ENCODE results near the gene HIBADH.

The HIBADH gene

DNA sequence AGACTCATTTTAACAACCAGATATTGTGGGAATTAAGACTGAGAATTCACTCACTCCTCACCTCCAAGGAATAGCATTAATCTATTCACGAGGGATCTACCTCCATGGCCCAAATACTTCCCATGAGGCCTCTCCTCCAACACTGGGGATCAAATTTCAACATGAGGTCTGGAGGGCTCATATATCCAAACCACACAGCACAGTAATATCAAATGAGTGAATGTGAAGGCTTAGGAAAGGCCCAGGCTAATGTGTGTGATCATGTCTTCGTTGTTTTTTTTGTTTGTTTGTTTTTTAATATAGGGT lies 46.5 kb downstream of the HIBADH start:
- H3K9me3 ChIP-seq (ENCODE audit: insufficient read depth, low read depth, low read length): peaks cover 30% of the 10 kb centered on the region; the same call in 1 of the 2 replicates
- no peaks in the 10 kb centered on the region for H4K20me1 ChIP-seq (ENCODE audit: insufficient read depth, low read length, poor library complexity, severe bottlenecking)
- TF ChIP-seq, protein P1, sequence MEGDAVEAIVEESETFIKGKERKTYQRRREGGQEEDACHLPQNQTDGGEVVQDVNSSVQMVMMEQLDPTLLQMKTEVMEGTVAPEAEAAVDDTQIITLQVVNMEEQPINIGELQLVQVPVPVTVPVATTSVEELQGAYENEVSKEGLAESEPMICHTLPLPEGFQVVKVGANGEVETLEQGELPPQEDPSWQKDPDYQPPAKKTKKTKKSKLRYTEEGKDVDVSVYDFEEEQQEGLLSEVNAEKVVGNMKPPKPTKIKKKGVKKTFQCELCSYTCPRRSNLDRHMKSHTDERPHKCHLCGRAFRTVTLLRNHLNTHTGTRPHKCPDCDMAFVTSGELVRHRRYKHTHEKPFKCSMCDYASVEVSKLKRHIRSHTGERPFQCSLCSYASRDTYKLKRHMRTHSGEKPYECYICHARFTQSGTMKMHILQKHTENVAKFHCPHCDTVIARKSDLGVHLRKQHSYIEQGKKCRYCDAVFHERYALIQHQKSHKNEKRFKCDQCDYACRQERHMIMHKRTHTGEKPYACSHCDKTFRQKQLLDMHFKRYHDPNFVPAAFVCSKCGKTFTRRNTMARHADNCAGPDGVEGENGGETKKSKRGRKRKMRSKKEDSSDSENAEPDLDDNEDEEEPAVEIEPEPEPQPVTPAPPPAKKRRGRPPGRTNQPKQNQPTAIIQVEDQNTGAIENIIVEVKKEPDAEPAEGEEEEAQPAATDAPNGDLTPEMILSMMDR (conservative IDR thresholded peaks at IDR 0.05; ENCODE audit: low read length): no peak
- TF ChIP-seq EZH2phosphoT487 (IDR thresholded peaks at IDR 0.05; ENCODE audit: borderline replicate concordance): no peak
- no peak overlapping the region for H2AFZ ChIP-seq (ENCODE audit: low read length)
- H3K79me2 ChIP-seq (ENCODE audit: insufficient read depth, low read length): no peaks in the 10 kb centered on the region
- H3F3A ChIP-seq (ENCODE audit: low read depth): peaks cover 13% of the 10 kb centered on the region; the same call in 1 of the 2 replicates
- H3K27me3 ChIP-seq (ENCODE audit: insufficient read depth, low read length, poor library complexity, severe bottlenecking): no peaks in the 10 kb centered on the region
- H3K9ac ChIP-seq (ENCODE audit: low read depth, low read length, poor library complexity, severe bottlenecking): no peak overlapping the region
- peaks cover 21% of the 10 kb centered on the region for H3K36me3 ChIP-seq (ENCODE audit: insufficient read depth, low read length)
- H3K4me3 ChIP-seq (ENCODE audit: low read length, poor library complexity, severe bottlenecking): no peak overlapping the region
- no peaks in the 10 kb centered on the region for H3K9me2 ChIP-seq (replicated peaks; ENCODE audit: low read depth, low read length)
- H3K4me1 ChIP-seq (ENCODE audit: insufficient read depth, low read length, poor library complexity, severe bottlenecking): peaks cover 43% of the 10 kb centered on the region
- H3K4me2 ChIP-seq (ENCODE audit: low read depth, low read length, poor library complexity, severe bottlenecking): peak overlapping the region; percentile 11

DNA sequence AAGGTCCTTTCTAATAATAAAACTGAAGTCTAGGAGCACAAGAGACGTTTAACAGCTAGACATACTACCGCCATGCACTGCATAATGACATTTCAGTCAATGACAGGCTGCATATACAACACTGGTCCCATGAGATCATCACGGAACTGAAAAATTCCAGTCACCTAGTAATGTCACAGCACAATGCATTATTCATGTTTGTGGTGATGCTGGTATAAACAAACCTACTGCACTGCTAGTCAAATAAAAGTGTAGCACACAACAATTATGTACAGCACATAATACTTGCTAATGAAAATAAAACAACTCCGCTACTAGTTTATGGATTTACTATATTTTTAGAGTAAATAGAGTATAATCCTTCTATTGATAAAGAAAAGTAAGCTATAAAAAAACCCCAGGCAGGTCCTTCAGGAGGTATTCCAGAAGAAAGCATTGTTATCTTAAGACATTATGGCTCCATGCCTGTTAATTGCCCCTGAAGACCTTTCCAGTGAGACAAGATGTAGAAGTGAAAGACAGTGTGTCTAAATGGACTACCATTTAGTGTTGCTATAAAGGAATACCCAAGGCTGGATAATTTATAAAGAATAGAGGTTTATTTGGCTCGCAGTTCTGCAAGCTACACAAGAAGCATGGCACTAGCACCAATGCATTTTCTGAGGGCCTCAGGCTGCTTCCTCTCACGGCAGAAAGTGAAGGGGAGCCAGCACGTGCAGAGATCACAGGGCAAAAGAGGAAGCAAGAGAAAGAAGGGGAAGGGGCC lies 47.1 kb downstream of the HIBADH start:
- peaks cover 44% of the 10 kb centered on the region for H3K4me1 ChIP-seq (ENCODE audit: insufficient read depth, low read length, poor library complexity, severe bottlenecking)

DNA sequence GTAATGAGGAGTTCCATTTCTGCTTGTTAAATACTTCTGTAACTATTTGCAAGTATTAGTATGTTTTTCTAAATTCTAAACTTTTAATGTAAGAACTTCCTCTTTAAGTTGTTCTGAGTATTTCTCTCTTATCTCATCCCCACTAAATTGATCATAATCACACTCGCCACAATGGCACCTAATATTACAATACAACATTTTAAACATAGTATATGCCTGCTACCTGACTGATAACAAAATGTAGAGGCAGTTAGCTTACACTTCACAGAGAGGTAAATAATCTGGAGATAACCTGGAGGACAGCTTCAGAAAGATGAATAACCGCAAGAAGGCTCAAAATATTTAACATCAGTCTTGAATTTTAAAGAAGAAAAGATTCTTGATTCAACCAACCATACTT lies 48.6 kb downstream of the HIBADH start:
- no peaks in the 10 kb centered on the region for H3K9me2 ChIP-seq (replicated peaks; ENCODE audit: low read depth, low read length)
- no peaks in the 10 kb centered on the region for H4K20me1 ChIP-seq (ENCODE audit: insufficient read depth, low read length, poor library complexity, severe bottlenecking)
- H3K4me3 ChIP-seq (ENCODE audit: low read length, poor library complexity, severe bottlenecking): no peak overlapping the region
- H3K27me3 ChIP-seq (ENCODE audit: insufficient read depth, low read length, poor library complexity, severe bottlenecking): no peaks in the 10 kb centered on the region
- no peak overlapping the region for H3K9ac ChIP-seq (ENCODE audit: low read depth, low read length, poor library complexity, severe bottlenecking)
- H3K9me3 ChIP-seq (ENCODE audit: insufficient read depth, low read depth, low read length): peaks cover 9% of the 10 kb centered on the region; the same call in 1 of the 2 replicates
- H2AFZ ChIP-seq (ENCODE audit: low read length): no peak overlapping the region
- peak overlapping the region; percentile 26 for H3K4me2 ChIP-seq (ENCODE audit: low read depth, low read length, poor library complexity, severe bottlenecking)
- peaks cover 55% of the 10 kb centered on the region for H3K4me1 ChIP-seq (ENCODE audit: insufficient read depth, low read length, poor library complexity, severe bottlenecking)
- no peaks in the 10 kb centered on the region for H3K79me2 ChIP-seq (ENCODE audit: insufficient read depth, low read length)
- peaks cover 13% of the 10 kb centered on the region; the same call in 1 of the 2 replicates for H3F3A ChIP-seq (ENCODE audit: low read depth)
- TF ChIP-seq EZH2phosphoT487 (IDR thresholded peaks at IDR 0.05; ENCODE audit: borderline replicate concordance): no peak
- TF ChIP-seq, protein P1 (conservative IDR thresholded peaks at IDR 0.05; ENCODE audit: low read length): no peak
- peaks cover 9% of the 10 kb centered on the region; the same call in 1 of the 2 replicates for H3K36me3 ChIP-seq (ENCODE audit: insufficient read depth, low read length)

More for the DNA sequence above, 47.1 kb downstream of the HIBADH start:
- TF ChIP-seq EZH2phosphoT487 (IDR thresholded peaks at IDR 0.05; ENCODE audit: borderline replicate concordance): no peak
- TF ChIP-seq, protein P1 (conservative IDR thresholded peaks at IDR 0.05; ENCODE audit: low read length): no peak
- peaks cover 13% of the 10 kb centered on the region; the same call in 1 of the 2 replicates for H3F3A ChIP-seq (ENCODE audit: low read depth)
- no peaks in the 10 kb centered on the region for H3K9me2 ChIP-seq (replicated peaks; ENCODE audit: low read depth, low read length)
- H3K9ac ChIP-seq (ENCODE audit: low read depth, low read length, poor library complexity, severe bottlenecking): no peak overlapping the region
- no peaks in the 10 kb centered on the region for H3K79me2 ChIP-seq (ENCODE audit: insufficient read depth, low read length)
- peaks cover 24% of the 10 kb centered on the region; the same call in 1 of the 2 replicates for H3K9me3 ChIP-seq (ENCODE audit: insufficient read depth, low read depth, low read length)
- no peak overlapping the region for H3K4me2 ChIP-seq (ENCODE audit: low read depth, low read length, poor library complexity, severe bottlenecking)
- no peak overlapping the region for H2AFZ ChIP-seq (ENCODE audit: low read length)
- no peak overlapping the region for H3K4me3 ChIP-seq (ENCODE audit: low read length, poor library complexity, severe bottlenecking)
- H3K27me3 ChIP-seq (ENCODE audit: insufficient read depth, low read length, poor library complexity, severe bottlenecking): no peaks in the 10 kb centered on the region
- no peaks in the 10 kb centered on the region for H4K20me1 ChIP-seq (ENCODE audit: insufficient read depth, low read length, poor library complexity, severe bottlenecking)
- peaks cover 16% of the 10 kb centered on the region for H3K36me3 ChIP-seq (ENCODE audit: insufficient read depth, low read length)

Data from Loucy (cell line).